ENCODE results near the gene NSUN2.

GRCh38 chr5:6637022-6637421, 4.2 kb upstream of the NSUN2 start:
- TF ChIP-seq CTCF (IDR thresholded peaks at IDR 0.05) (no peak), POLR2A (IDR thresholded peaks at IDR 0.05) (no peak)
